ENCODE data around the gene ZFYVE28. TPM values are rescaled to one million over a fixed set of nuclear protein-coding genes. Genes with fewer than 3 reads are reported as not detected.
A peak's percentile ranks its signal among the peaks of the same experiment; 100 is the strongest.

ZFYVE28 gene
- total and polyA plus RNA-seq, 2 donors (not counting 1 experiment from before 2014, with no cell fraction given) = 5.8 to 12.1 TPM

- H2AFZ ChIP-seq (ENCODE audit: insufficient read depth, low read depth, low read length, poor library complexity, severe bottlenecking) = no peak overlapping the region
- H3K27me3 ChIP-seq (replicated peaks in 1 of 4; ENCODE audit: control extremely low read depth in 1 of 4, control insufficient read depth in 3 of 4, insufficient read depth in 4 of 4, low read length in 3 of 4) = no peaks in the 10 kb centered on the region
- CTCF ChIA-PET = no interaction called here
- no peaks in the 10 kb centered on the region for H3K4me1 ChIP-seq (ENCODE audit: control insufficient read depth in 2 of 2, insufficient read depth in 2 of 2, low read length in 2 of 2)
- H3K27me3 Mint-ChIP-seq = no peaks in the 10 kb centered on the region
- H3K4me3 Mint-ChIP-seq = no peak overlapping the region
- 95% methylated on average over 15 of the region's 16 CpGs for WGBS (ENCODE audit: insufficient coverage)
- H3K9ac ChIP-seq (ENCODE audit: low read length) = no peak overlapping the region
- DNase-seq (no peak), ATAC-seq (ENCODE audit: low read depth) (no peak)
- intact Hi-C loops (cut with micrococcal nuclease) = no loop called here
- no peaks in the 10 kb centered on the region for H3K9me3 ChIP-seq (ENCODE audit: control extremely low read depth in 1 of 3, control insufficient read depth in 2 of 3, insufficient read depth in 1 of 3, low read length in 2 of 3)
- POLR2A ChIA-PET = no interaction called here
- H3K27ac ChIP-seq (ENCODE audit: low read length in 2 of 2) = no peak overlapping the region
- peaks cover 64% of the 10 kb centered on the region for H4K20me1 ChIP-seq (ENCODE audit: control insufficient read depth, insufficient read depth, low read length, poor library complexity, severe bottlenecking)
- H3K36me3 ChIP-seq (replicated peaks in 1 of 2; ENCODE audit: control extremely low read depth in 1 of 2, control insufficient read depth in 1 of 2, extremely low read depth in 1 of 2, insufficient read depth in 2 of 2, low read length in 1 of 2) = peaks cover 0 to 65% of the 10 kb centered on the region in 2 experiments
- H3K9me3 Mint-ChIP-seq (ENCODE audit: insufficient read depth) = no peaks in the 10 kb centered on the region
- peaks cover 3% of the 10 kb centered on the region for H3K4me1 Mint-ChIP-seq
- H3K79me2 ChIP-seq (ENCODE audit: control insufficient read depth, insufficient read depth, low read length) = peaks cover 13% of the 10 kb centered on the region
- TF ChIP-seq EZH2 (IDR thresholded peaks at IDR 0.05; ENCODE audit: borderline replicate concordance, insufficient read depth, low read depth, low read length, poor library complexity, severe bottlenecking) (no peak), CTCF (IDR thresholded peaks at IDR 0.05) (no peak)
- H3K4me2 ChIP-seq (replicated peaks; ENCODE audit: low read depth, low read length, poor library complexity, severe bottlenecking) = no peak overlapping the region
- no peak overlapping the region for H3K4me3 ChIP-seq (ENCODE audit: control extremely low read depth in 1 of 5, extremely low read depth in 1 of 5, insufficient read depth in 1 of 5, low read depth in 2 of 5, low read length in 4 of 5)
- H3K27ac Mint-ChIP-seq = no peak overlapping the region
Observed at GRCh38 chr4:2251795-2252529, 166.5 kb downstream of the ZFYVE28 start.

- H3K4me3 Mint-ChIP-seq = no peak overlapping the region
- Histone ChIP-seq H3K27me3 (replicated peaks in 1 of 4; ENCODE audit: control extremely low read depth in 1 of 4, control insufficient read depth in 3 of 4, insufficient read depth in 4 of 4, low read length in 3 of 4) (no peaks in the 10 kb centered on the region), H3K4me1 (ENCODE audit: control insufficient read depth in 2 of 2, insufficient read depth in 2 of 2, low read length in 2 of 2) (no peaks in the 10 kb centered on the region), H3K27ac (ENCODE audit: low read length in 2 of 2) (no peak overlapping the region), H4K20me1 (ENCODE audit: control insufficient read depth, insufficient read depth, low read length, poor library complexity, severe bottlenecking) (peaks cover 57% of the 10 kb centered on the region), H2AFZ (ENCODE audit: insufficient read depth, low read depth, low read length, poor library complexity, severe bottlenecking) (no peak overlapping the region), H3K36me3 (replicated peaks in 1 of 2; ENCODE audit: control extremely low read depth in 1 of 2, control insufficient read depth in 1 of 2, extremely low read depth in 1 of 2, insufficient read depth in 2 of 2, low read length in 1 of 2) (peaks cover 0 to 64% of the 10 kb centered on the region in 2 experiments), H3K9ac (ENCODE audit: low read length) (no peak overlapping the region), H3K4me2 (replicated peaks; ENCODE audit: low read depth, low read length, poor library complexity, severe bottlenecking) (no peak overlapping the region), H3K4me3 (ENCODE audit: control extremely low read depth in 1 of 5, extremely low read depth in 1 of 5, insufficient read depth in 1 of 5, low read depth in 2 of 5, low read length in 4 of 5) (no peak overlapping the region), H3K9me3 (ENCODE audit: control extremely low read depth in 1 of 3, control insufficient read depth in 2 of 3, insufficient read depth in 1 of 3, low read length in 2 of 3) (no peaks in the 10 kb centered on the region), H3K79me2 (ENCODE audit: control insufficient read depth, insufficient read depth, low read length) (peaks cover 6% of the 10 kb centered on the region)
- ChIA-PET CTCF (no interaction called here), POLR2A (no interaction called here)
- no peak for ATAC-seq (ENCODE audit: low read depth)
- intact Hi-C loops (cut with micrococcal nuclease) = no loop called here
- H3K9me3 Mint-ChIP-seq (ENCODE audit: insufficient read depth) = no peaks in the 10 kb centered on the region
- H3K27ac Mint-ChIP-seq = no peak overlapping the region
- no peaks in the 10 kb centered on the region for H3K4me1 Mint-ChIP-seq
- no peaks in the 10 kb centered on the region for H3K27me3 Mint-ChIP-seq
- no peak for TF ChIP-seq EZH2 (IDR thresholded peaks at IDR 0.05; ENCODE audit: borderline replicate concordance, insufficient read depth, low read depth, low read length, poor library complexity, severe bottlenecking)
- no peak for TF ChIP-seq CTCF (IDR thresholded peaks at IDR 0.05)
- 97% methylated on average over 25 of the region's 25 CpGs for WGBS (ENCODE audit: insufficient coverage)
- peak; percentile 6 for DNase-seq
Observed at GRCh38 chr4:2251073-2251794, 167.2 kb downstream of the ZFYVE28 start.

All from B cell (primary cell).